Activated T-helper 2 cell treated with anti-CD3 and anti-CD28 coated beads, Interferon-gamma antibody, Interleukin-2, Interleukin-4, amounts not matched to agents 10 μg/mL and 5 μg/mL and 100 μg/mL, durations not matched to agents 14 hours and 24 hours and 36 hours (primary cell): ENCODE measurements around the gene PUM2. TPM values are rescaled to one million over a fixed set of nuclear protein-coding genes. Genes with fewer than 3 reads are reported as not detected.
A peak's percentile ranks its signal among the peaks of the same experiment; 100 is the strongest.

ENCODE experiments used
- DNase-seq: peaks from one replicate; pipeline ENCODE4 v3.0.0; 2021; ENCODE audit warnings: low spot score
- H3K27ac Mint-ChIP-seq: one replicate; pipeline ENCODE4 v1.8.0; 2021; ENCODE audit warnings: mixed read lengths
- H3K27me3 Mint-ChIP-seq: one replicate; pipeline ENCODE4 v1.8.0; 2021; ENCODE audit warnings: low read depth, mixed read lengths
- H3K36me3 Mint-ChIP-seq: one replicate; pipeline ENCODE4 v1.8.0; 2021; ENCODE audit warnings: low read depth, mixed read lengths
- H3K4me1 Mint-ChIP-seq: one replicate; pipeline ENCODE4 v1.8.0; 2021; ENCODE audit warnings: low read depth, mixed read lengths
- H3K4me3 Mint-ChIP-seq: one replicate; pipeline ENCODE4 v1.8.0; 2021; ENCODE audit warnings: low read depth, mild to moderate bottlenecking, moderate library complexity, mixed read lengths
- H3K9me3 Mint-ChIP-seq: one replicate; pipeline ENCODE4 v1.8.0; 2021; ENCODE audit warnings: mixed read lengths
- intact Hi-C: fragments of 100-400 bp; cut with micrococcal nuclease; formaldehyde crosslinking; loops from one replicate; pipeline ENCODE4 v1.15.1; 2023
- total RNA-seq: library from RNA; stranded (reverse); gene quantifications from 2 replicates; pipeline ENCODE4 v1.2.3, GENCODE V29; 2022

The PUM2 gene
- total RNA-seq, 1 donor from 2014 or later, result 121 TPM

DNA sequence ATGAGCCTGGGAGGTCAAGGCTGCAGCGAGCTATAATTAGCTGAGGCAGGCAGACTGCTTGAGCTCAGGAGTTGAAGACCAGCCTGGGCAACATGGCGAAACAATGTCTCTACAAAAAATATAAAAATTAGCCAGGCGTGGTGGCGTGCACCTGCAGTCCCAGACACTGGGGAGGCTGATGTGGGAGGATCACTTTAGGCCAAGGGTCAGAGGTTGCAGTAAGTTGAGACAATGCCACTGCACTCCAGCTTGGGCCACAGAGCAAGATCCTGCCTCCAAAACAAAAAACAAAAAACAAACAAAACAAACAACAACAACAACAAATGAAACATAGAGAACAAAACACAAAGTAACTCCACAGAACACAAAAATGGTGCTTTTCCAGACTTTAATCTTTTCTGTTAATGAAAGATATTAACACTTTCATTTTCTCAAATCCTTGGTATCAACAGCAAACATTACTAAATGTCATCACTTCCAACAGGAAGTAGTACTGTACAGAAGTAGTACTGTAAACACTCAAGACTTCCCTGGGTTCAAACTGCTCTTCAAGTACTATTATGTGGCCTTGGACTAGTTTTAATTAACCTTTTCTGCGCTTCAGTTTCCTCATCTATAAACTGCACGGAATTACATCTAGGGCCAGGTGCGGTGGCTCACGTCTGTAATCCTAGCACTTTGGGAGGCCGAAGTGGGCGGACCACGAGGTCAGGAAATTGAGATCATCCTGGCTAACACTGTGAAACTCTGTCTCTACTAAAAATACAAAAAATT lies 27.9 kb downstream of the PUM2 start:
- intact Hi-C loops, result no loop called here
- Mint-ChIP-seq H3K27me3 (no peaks in the 10 kb centered on the region), H3K4me3 (no peak overlapping the region), H3K9me3 (no peaks in the 10 kb centered on the region), H3K4me1 (peaks cover 47% of the 10 kb centered on the region), H3K27ac (no peak overlapping the region), H3K36me3 (peaks cover 78% of the 10 kb centered on the region)
- no peak for DNase-seq

DNA sequence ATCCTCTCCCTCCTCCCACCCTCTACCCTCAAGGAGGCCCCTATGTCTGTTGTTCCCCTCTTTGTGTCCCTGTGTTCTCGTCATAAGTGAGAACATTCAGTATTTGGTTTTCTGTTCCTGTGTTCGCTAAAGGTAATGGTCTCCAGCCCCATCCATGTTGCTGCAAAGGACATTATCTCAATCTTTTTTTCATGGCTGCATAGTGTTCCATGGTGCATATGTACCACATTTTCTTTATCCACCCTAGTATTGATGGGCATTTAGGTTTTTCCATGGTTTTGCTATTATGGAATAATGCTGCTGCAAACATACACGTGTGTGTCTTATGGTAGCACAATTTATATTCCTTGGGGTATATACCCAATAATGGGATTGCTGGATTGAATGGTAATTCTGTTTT lies 33.0 kb downstream of the PUM2 start:
- no peaks in the 10 kb centered on the region for H3K27me3 Mint-ChIP-seq
- peaks cover 37% of the 10 kb centered on the region for H3K4me1 Mint-ChIP-seq
- DNase-seq, result no peak
- peaks cover 79% of the 10 kb centered on the region for H3K36me3 Mint-ChIP-seq
- intact Hi-C loops, result no loop called here
- H3K4me3 Mint-ChIP-seq, result no peak overlapping the region
- H3K9me3 Mint-ChIP-seq, result no peaks in the 10 kb centered on the region
- H3K27ac Mint-ChIP-seq, result no peak overlapping the region

DNA sequence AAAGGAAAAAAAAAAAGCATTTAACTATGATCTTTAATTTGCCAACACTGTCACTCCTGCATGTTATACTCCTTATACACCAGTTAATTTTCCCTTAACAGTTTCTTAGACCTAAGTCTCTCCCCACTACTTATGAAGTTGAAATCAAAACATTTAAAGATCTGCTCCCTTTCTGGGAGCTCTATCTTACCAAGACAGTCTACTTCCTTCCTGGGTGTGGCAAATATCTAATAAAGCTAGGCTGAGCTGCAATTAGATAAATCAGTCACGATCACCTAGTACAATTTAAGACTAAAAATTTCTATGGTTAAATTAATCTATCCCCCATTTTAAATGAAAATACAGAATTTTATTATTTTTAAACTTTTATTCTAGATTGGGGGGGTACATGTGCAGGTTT lies 33.4 kb downstream of the PUM2 start:
- no peaks in the 10 kb centered on the region for H3K9me3 Mint-ChIP-seq
- intact Hi-C loops, result no loop called here
- H3K4me3 Mint-ChIP-seq, result no peak overlapping the region
- peak overlapping the region; percentile 28 for H3K27ac Mint-ChIP-seq
- H3K27me3 Mint-ChIP-seq, result no peaks in the 10 kb centered on the region
- H3K4me1 Mint-ChIP-seq, result peaks cover 38% of the 10 kb centered on the region
- H3K36me3 Mint-ChIP-seq, result peaks cover 79% of the 10 kb centered on the region
- no peak for DNase-seq

DNA sequence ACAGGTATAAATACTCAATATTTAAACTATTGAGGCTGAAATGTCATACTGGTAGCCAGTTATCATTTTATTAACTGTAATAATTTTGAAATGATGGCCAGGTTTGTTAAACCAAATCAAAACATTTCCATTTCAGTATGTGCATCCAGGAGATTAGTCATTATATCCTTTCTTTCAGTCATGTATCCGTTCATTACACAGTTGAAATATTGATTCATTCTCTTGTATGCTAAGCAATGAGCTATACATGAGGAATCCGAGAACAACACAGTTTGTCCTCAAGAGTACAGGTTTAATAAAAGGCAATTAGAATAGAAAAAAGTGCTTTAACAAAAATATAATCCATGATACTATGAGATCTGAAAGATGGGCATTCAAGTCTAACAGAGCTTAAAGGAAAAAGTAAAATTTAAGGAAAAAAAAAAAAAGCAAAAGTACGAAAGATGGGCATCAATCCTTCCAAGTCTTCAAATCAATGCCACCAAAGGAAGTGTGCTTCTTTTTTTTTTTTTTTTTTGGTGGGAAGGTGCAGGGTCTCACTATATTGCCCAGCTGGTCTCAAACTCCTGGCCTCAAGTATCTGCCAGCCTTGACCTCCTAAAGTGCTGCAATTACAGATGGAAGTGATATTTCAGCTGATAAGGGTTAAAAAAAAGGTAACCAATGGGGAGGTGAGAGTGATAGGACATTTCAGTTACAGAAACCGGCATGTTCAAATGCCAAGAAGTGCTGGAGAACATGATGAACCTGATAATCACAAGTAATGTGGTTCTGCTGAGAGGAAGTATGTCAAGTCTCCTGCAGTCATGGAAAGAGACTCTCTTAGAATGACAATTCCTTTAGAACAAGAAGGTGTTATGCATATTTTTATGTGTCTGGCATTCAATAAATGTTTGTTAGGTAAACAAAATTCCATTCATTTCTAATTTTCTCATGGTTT lies 35.8 kb downstream of the PUM2 start:
- no peak for DNase-seq
- H3K36me3 Mint-ChIP-seq, result peaks cover 69% of the 10 kb centered on the region
- intact Hi-C loops, result no loop called here
- no peak overlapping the region for H3K4me3 Mint-ChIP-seq
- peaks cover 31% of the 10 kb centered on the region for H3K4me1 Mint-ChIP-seq
- H3K9me3 Mint-ChIP-seq, result no peaks in the 10 kb centered on the region
- peak overlapping the region; percentile 42 for H3K27ac Mint-ChIP-seq
- H3K27me3 Mint-ChIP-seq, result no peaks in the 10 kb centered on the region

GRCh38 chr2:20313659-20314058 lies 37.0 kb downstream of the PUM2 start:
- Mint-ChIP-seq H3K9me3 (no peaks in the 10 kb centered on the region), H3K27me3 (no peaks in the 10 kb centered on the region), H3K27ac (no peak overlapping the region), H3K4me1 (peaks cover 24% of the 10 kb centered on the region), H3K36me3 (peaks cover 69% of the 10 kb centered on the region), H3K4me3 (no peak overlapping the region)
- no peak for DNase-seq
- intact Hi-C loops, result no loop called here

- intact Hi-C loops, result loop anchor here (5.0 kb wide), 1 partner anchor 38 kb away; no protein-coding TSS in a partner anchor
- Mint-ChIP-seq H3K36me3 (peaks cover 66% of the 10 kb centered on the region), H3K4me1 (peaks cover 10% of the 10 kb centered on the region), H3K27me3 (no peaks in the 10 kb centered on the region), H3K4me3 (no peak overlapping the region), H3K9me3 (no peaks in the 10 kb centered on the region), H3K27ac (no peak overlapping the region)
- no peak for DNase-seq
Measured at GRCh38 chr2:20309001-20309400, 41.6 kb downstream of the PUM2 start.

DNA sequence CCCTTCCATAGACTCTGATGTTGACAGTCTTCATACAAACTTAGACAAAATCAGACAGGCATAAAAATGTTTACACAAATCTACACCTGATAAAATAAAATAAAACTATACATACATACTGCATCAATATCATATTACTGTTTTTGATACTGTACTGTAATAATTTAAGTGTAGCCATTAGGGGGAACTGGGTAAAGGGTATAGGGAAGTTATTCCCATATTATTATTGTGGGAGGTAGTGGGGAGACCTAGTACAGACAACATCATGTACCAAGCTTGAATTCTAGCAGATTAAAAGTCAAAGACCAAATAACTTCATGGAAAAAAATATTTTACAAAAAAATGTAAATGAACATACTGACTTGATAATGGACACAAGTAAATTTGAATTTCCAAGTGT lies 43.3 kb downstream of the PUM2 start:
- Mint-ChIP-seq H3K27ac (no peak overlapping the region), H3K36me3 (peaks cover 70% of the 10 kb centered on the region), H3K4me1 (peaks cover 6% of the 10 kb centered on the region)

GRCh38 chr2:20304411-20304810 lies 46.2 kb downstream of the PUM2 start:
- Mint-ChIP-seq H3K4me3 (no peak overlapping the region), H3K27ac (no peak overlapping the region), H3K27me3 (no peaks in the 10 kb centered on the region), H3K9me3 (no peaks in the 10 kb centered on the region), H3K4me1 (peaks cover 6% of the 10 kb centered on the region), H3K36me3 (peaks cover 68% of the 10 kb centered on the region)
- no peak for DNase-seq
- intact Hi-C loops, result no loop called here

More for the DNA sequence above, 43.3 kb downstream of the PUM2 start:
- no peaks in the 10 kb centered on the region for H3K9me3 Mint-ChIP-seq
- no peak overlapping the region for H3K4me3 Mint-ChIP-seq
- intact Hi-C loops, result loop anchor here (5.0 kb wide), 1 partner anchor 40 kb away; no protein-coding TSS in a partner anchor
- no peak for DNase-seq
- no peaks in the 10 kb centered on the region for H3K27me3 Mint-ChIP-seq

DNA sequence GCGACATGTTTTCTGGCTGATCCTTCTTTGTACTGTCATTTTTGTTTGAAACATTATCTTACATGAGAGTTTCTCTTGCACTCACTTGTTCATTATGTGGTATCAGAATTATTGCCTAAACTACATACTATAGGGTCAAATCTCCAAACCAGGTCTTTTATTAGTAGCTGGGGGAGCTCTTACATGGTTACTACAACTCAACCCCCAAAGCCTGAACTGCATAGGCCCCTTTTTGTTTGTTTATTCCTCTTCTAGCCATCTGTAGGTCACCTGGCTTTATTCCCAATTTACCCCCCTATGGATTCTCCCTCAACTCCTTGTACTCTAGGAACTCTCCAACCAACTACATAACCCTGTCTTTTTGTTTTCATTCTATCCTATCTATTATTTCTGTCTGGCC lies 46.7 kb downstream of the PUM2 start:
- H3K4me3 Mint-ChIP-seq, result no peak overlapping the region
- no peak for DNase-seq
- peaks cover 67% of the 10 kb centered on the region for H3K36me3 Mint-ChIP-seq
- no peaks in the 10 kb centered on the region for H3K9me3 Mint-ChIP-seq
- intact Hi-C loops, result no loop called here
- peaks cover 8% of the 10 kb centered on the region for H3K4me1 Mint-ChIP-seq
- no peaks in the 10 kb centered on the region for H3K27me3 Mint-ChIP-seq
- no peak overlapping the region for H3K27ac Mint-ChIP-seq

DNA sequence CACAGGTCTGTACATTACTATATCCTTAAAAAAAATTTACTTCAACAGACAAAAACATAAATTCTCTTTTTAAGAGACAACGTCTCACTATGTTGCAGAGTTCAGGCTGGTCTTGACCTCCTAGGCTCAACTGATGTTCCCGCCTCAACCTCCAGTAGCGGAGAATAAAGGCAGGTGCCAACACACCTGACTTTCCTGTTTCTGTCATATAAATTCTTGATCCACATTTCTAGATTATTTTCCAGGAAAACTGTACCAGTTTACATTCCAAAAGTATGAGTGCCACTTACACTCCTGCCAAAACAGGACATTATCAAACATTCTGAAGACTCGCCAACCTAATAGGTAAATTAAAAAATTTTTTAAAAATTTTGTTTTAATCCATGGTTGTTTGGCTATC lies 48.6 kb downstream of the PUM2 start:
- intact Hi-C loops, result no loop called here
- H3K36me3 Mint-ChIP-seq, result peaks cover 61% of the 10 kb centered on the region
- peaks cover 13% of the 10 kb centered on the region for H3K4me1 Mint-ChIP-seq
- H3K27ac Mint-ChIP-seq, result no peak overlapping the region
- no peak for DNase-seq
- no peaks in the 10 kb centered on the region for H3K9me3 Mint-ChIP-seq
- no peaks in the 10 kb centered on the region for H3K27me3 Mint-ChIP-seq
- no peak overlapping the region for H3K4me3 Mint-ChIP-seq

DNA sequence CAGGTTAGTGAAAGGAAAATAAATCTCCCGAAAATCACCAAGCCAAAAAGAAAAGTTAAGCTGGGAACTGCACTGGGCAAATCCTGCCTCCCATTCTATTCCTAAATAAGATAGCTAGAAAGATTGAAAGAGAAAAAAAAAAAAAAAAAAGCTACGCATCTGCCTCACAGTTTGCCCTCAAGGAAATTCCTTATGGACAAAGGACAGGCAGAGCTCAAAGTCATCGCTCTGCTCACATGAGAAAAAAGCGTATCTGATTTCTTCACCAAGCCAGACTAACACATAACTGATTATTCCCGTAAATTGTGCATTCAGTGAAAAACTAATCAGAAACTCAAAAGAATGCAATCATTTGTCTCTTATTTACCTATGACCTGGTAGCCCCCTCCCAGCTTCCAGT lies 50.0 kb downstream of the PUM2 start:
- Mint-ChIP-seq H3K36me3 (peaks cover 64% of the 10 kb centered on the region), H3K4me1 (peaks cover 16% of the 10 kb centered on the region), H3K9me3 (no peaks in the 10 kb centered on the region), H3K27me3 (no peaks in the 10 kb centered on the region), H3K27ac (no peak overlapping the region), H3K4me3 (no peak overlapping the region)
- DNase-seq, result no peak
- intact Hi-C loops, result no loop called here

GRCh38 chr2:20299113-20299512 lies 51.5 kb downstream of the PUM2 start:
- Mint-ChIP-seq H3K4me1 (peaks cover 17% of the 10 kb centered on the region), H3K27ac (peak overlapping the region; percentile 72), H3K36me3 (peaks cover 68% of the 10 kb centered on the region), H3K9me3 (no peaks in the 10 kb centered on the region), H3K4me3 (no peak overlapping the region), H3K27me3 (no peaks in the 10 kb centered on the region)
- DNase-seq, result no peak
- intact Hi-C loops, result no loop called here

DNA sequence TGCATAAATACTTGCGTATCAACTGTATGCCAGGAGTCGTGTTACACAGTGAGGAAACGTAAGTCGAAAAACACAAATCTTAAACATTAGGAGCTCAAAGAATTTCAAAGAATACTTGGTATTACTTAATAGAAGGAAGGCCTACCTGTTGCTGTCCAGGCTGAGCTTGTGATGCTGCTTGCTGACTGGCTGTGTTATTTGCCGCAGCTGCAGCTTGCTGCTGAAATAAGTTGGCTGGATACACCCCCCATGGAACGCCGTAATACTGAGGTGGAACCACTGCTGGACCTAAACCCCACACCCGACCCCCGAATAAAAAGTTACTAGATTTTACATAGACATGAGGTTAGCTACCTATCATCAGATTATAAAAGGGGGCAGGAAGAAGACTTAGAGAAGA lies 56.4 kb downstream of the PUM2 start:
- Mint-ChIP-seq H3K27me3 (no peaks in the 10 kb centered on the region), H3K27ac (no peak overlapping the region), H3K9me3 (no peaks in the 10 kb centered on the region), H3K4me3 (no peak overlapping the region), H3K36me3 (peaks cover 62% of the 10 kb centered on the region), H3K4me1 (peaks cover 13% of the 10 kb centered on the region)
- intact Hi-C loops, result loop anchor here (5.0 kb wide), 1 partner anchor 42 kb away; no protein-coding TSS in a partner anchor
- DNase-seq, result no peak
